Naive thymus-derived CD8-positive, alpha-beta T cell (primary cell): ENCODE data around the gene KIF17. TPM values are rescaled to one million over a fixed set of nuclear protein-coding genes. Genes with fewer than 3 reads are reported as not detected.

Experiments used
- ATAC-seq, 2 donors: fragments of 150-1000 bp; cut with Tn5 transposase in 1 of 2; sonication (Bioruptor Pico), chemical (Tn5 transposase) in 1 of 2; 1 replicate in 1 of 2; 2 replicates in 1 of 2; pipeline ENCODE4 v1.10.0; 2021; ENCODE audit warnings: mild to moderate bottlenecking in 2 of 2, moderate library complexity in 2 of 2
- POLR2A ChIA-PET: fragments of 350-600 bp; sonication (Branson Sonifier 250); formaldehyde crosslinking; loops from one replicate; lab custom pipeline; 2021; ENCODE audit warnings: antibody characterized with exemption; lab: Charles Lee
- DNase-seq, 10 donors: peaks; one replicate each; pipeline versions ENCODE4 v3.0.0 to v3.0.0-alpha.2; 2020 to 2022
- H3K27ac Mint-ChIP-seq, 10 donors: one replicate each; pipeline ENCODE4 v1.8.0; 2020 to 2022; ENCODE audit warnings: mild to moderate bottlenecking in 10 of 10, mixed read lengths in 10 of 10, moderate library complexity in 4 of 10, inconsistent platforms in 1 of 10
- H3K27me3 Mint-ChIP-seq, 5 donors: one replicate each; pipeline ENCODE4 v1.8.0; 2021 to 2022; ENCODE audit warnings: mixed read lengths in 5 of 5
- H3K36me3 Mint-ChIP-seq, 3 donors: one replicate each; pipeline ENCODE4 v1.8.0; 2020 to 2022; ENCODE audit warnings: mixed read lengths in 3 of 3, mild to moderate bottlenecking in 2 of 3, inconsistent platforms in 1 of 3
- H3K4me1 Mint-ChIP-seq, 4 donors: one replicate each; pipeline ENCODE4 v1.8.0; 2021 to 2022; ENCODE audit warnings: mixed read lengths in 4 of 4
- H3K4me3 Mint-ChIP-seq, 10 donors: one replicate each; pipeline ENCODE4 v1.8.0; 2020 to 2022; ENCODE audit warnings: mild to moderate bottlenecking in 10 of 10, mixed read lengths in 10 of 10, moderate library complexity in 6 of 10, inconsistent platforms in 1 of 10
- H3K9me3 Mint-ChIP-seq, 9 donors: one replicate each; pipeline ENCODE4 v1.8.0; 2020 to 2022; ENCODE audit warnings: mixed read lengths in 9 of 9, mild to moderate bottlenecking in 3 of 9, inconsistent platforms in 1 of 9, moderate library complexity in 1 of 9
- polyA plus RNA-seq, 3 donors: library from polyadenylated mRNA; unstranded; fragments of 300-500 nt; fragmentation: Illumina TruSeq; gene quantifications; one replicate each; pipeline ENCODE4 v1.2.3, GENCODE V29; 2021
- total RNA-seq, 8 experiments: library from RNA in 2 of 8; stranded (reverse) in 2 of 8; gene quantifications; one replicate each; pipeline ENCODE4 v1.2.3 and lab custom pipeline; 2021 to 2026

KIF17 gene
- not detected for total RNA-seq
- polyA plus RNA-seq: not detected
- 0 to 0.09 (median 0.03) reads per million in 6 experiments for total RNA-seq (lab: John Stamatoyannopoulos, UW)

- peak; percentile 53 to 75 (median 60) for DNase-seq
- Mint-ChIP-seq H3K27ac (peak within 1 kb of the TSS in 6 of 10 donors; percentile 13 to 75 (median 28)), H3K27me3 (peaks cover 12 to 41% (median 28%) of the 10 kb centered on the region in 5 donors), H3K36me3 (peaks cover 0 to 2% (median 0%) of the 10 kb centered on the region in 3 donors), H3K4me3 (peak within 1 kb of the TSS; percentile 73 to 82 (median 76)), H3K4me1 (peaks cover 4 to 11% (median 10%) of the 10 kb centered on the region in 4 donors), H3K9me3 (peaks cover 0 to 2% (median 0%) of the 10 kb centered on the region in 9 donors)
- POLR2A ChIA-PET: interaction anchor here (0.6 to 1.4 kb wide), 3 partner anchors 56 to 643 kb away, joined by 3 to 4 read pairs (median 3); no protein-coding TSS in a partner anchor
- peak; percentile 80 for ATAC-seq
Observed at GRCh38 chr1:20717452-20718342, at the start of gene KIF17. Gene KIF17 (minus strand): TSS chr1:20718007. CDS start chr1:20717706, 301 bp downstream.

GRCh38 chr1:20767271-20767670 is 49.5 kb upstream of the KIF17 start:
- H3K27ac Mint-ChIP-seq: no peak overlapping the region
- no peaks in the 10 kb centered on the region for H3K27me3 Mint-ChIP-seq
- H3K4me1 Mint-ChIP-seq: peaks cover 0 to 9% (median 4%) of the 10 kb centered on the region in 4 donors
- POLR2A ChIA-PET: no interaction called here
- H3K9me3 Mint-ChIP-seq: no peaks in the 10 kb centered on the region
- H3K36me3 Mint-ChIP-seq: peaks cover 6 to 93% (median 28%) of the 10 kb centered on the region in 3 donors
- ATAC-seq: no peak
- no peak for DNase-seq
- no peak overlapping the region for H3K4me3 Mint-ChIP-seq

GRCh38 chr1:20763417-20763816 is 45.6 kb upstream of the KIF17 start:
- no peak for ATAC-seq
- H3K27ac Mint-ChIP-seq: no peak overlapping the region

GRCh38 chr1:20760322-20760721 is 42.5 kb upstream of the KIF17 start:
- H3K36me3 Mint-ChIP-seq: peaks cover 10 to 94% (median 26%) of the 10 kb centered on the region in 3 donors
- no peak for DNase-seq

More at GRCh38 chr1:20763417-20763816, 45.6 kb upstream of the KIF17 start:
- Mint-ChIP-seq H3K4me3 (no peak overlapping the region), H3K9me3 (no peaks in the 10 kb centered on the region), H3K36me3 (peaks cover 6 to 97% (median 24%) of the 10 kb centered on the region in 3 donors), H3K4me1 (peaks cover 0 to 10% (median under 1%) of the 10 kb centered on the region in 4 donors), H3K27me3 (no peaks in the 10 kb centered on the region)
- POLR2A ChIA-PET: interaction anchor here (2.1 kb wide), 1 partner anchor 23 kb away, joined by 12 read pairs; the partner anchor contains the start of gene HP1BP3
- DNase-seq: no peak

GRCh38 chr1:20753589-20753988 is 35.8 kb upstream of the KIF17 start:
- Mint-ChIP-seq H3K4me3 (no peak overlapping the region), H3K4me1 (peaks cover 0 to 9% (median under 1%) of the 10 kb centered on the region in 4 donors), H3K27ac (peak overlapping the region in 3 of 10 donors; percentile 14 to 84 (median 58)), H3K9me3 (no peaks in the 10 kb centered on the region), H3K27me3 (no peaks in the 10 kb centered on the region), H3K36me3 (peaks cover 4 to 71% (median 11%) of the 10 kb centered on the region in 3 donors)
- POLR2A ChIA-PET: no interaction called here
- ATAC-seq (no peak), DNase-seq (no peak)

More at GRCh38 chr1:20760322-20760721, 42.5 kb upstream of the KIF17 start:
- Mint-ChIP-seq H3K27me3 (no peaks in the 10 kb centered on the region), H3K9me3 (no peaks in the 10 kb centered on the region), H3K4me1 (peaks cover 0 to 12% (median 0%) of the 10 kb centered on the region in 4 donors), H3K27ac (no peak overlapping the region), H3K4me3 (no peak overlapping the region)
- POLR2A ChIA-PET: no interaction called here
- no peak for ATAC-seq

- Mint-ChIP-seq H3K36me3 (peaks cover 4 to 75% (median 17%) of the 10 kb centered on the region in 3 donors), H3K27ac (peak overlapping the region in 4 of 10 donors; percentile 31 to 40 (median 36)), H3K4me1 (peaks cover 0 to 9% (median under 1%) of the 10 kb centered on the region in 4 donors), H3K4me3 (no peak overlapping the region), H3K9me3 (no peaks in the 10 kb centered on the region), H3K27me3 (no peaks in the 10 kb centered on the region)
- POLR2A ChIA-PET: no interaction called here
- DNase-seq: no peak
- no peak for ATAC-seq
Observed at GRCh38 chr1:20751462-20751990, 33.7 kb upstream of the KIF17 start.

- peak overlapping the region in 1 of 10 donors; percentile 49 for H3K27ac Mint-ChIP-seq
- POLR2A ChIA-PET: no interaction called here
- no peaks in the 10 kb centered on the region for H3K27me3 Mint-ChIP-seq
- no peaks in the 10 kb centered on the region for H3K4me1 Mint-ChIP-seq
- no peak overlapping the region for H3K4me3 Mint-ChIP-seq
- ATAC-seq (no peak), DNase-seq (no peak)
- peaks cover 0 to 91% (median 18%) of the 10 kb centered on the region in 3 donors for H3K36me3 Mint-ChIP-seq
- H3K9me3 Mint-ChIP-seq: no peaks in the 10 kb centered on the region
Observed at GRCh38 chr1:20742671-20743070, 24.9 kb upstream of the KIF17 start.

GRCh38 chr1:20740781-20741180 is 23.0 kb upstream of the KIF17 start:
- no peak overlapping the region for H3K4me3 Mint-ChIP-seq
- peaks cover 0 to 77% (median 13%) of the 10 kb centered on the region in 3 donors for H3K36me3 Mint-ChIP-seq
- ATAC-seq: no peak
- no peaks in the 10 kb centered on the region for H3K9me3 Mint-ChIP-seq
- H3K27ac Mint-ChIP-seq: peak overlapping the region in 1 of 10 donors; percentile 4
- DNase-seq: no peak
- no peaks in the 10 kb centered on the region for H3K27me3 Mint-ChIP-seq
- H3K4me1 Mint-ChIP-seq: no peaks in the 10 kb centered on the region
- POLR2A ChIA-PET: no interaction called here

GRCh38 chr1:20739225-20739624 is 21.4 kb upstream of the KIF17 start:
- H3K36me3 Mint-ChIP-seq: peaks cover 0 to 61% (median 2%) of the 10 kb centered on the region in 3 donors
- no peaks in the 10 kb centered on the region for H3K9me3 Mint-ChIP-seq
- ATAC-seq: no peak
- no peak for DNase-seq
- H3K27ac Mint-ChIP-seq: peak overlapping the region in 4 of 10 donors; percentile 13 to 55 (median 20)
- no peak overlapping the region for H3K4me3 Mint-ChIP-seq
- POLR2A ChIA-PET: no interaction called here
- H3K27me3 Mint-ChIP-seq: no peaks in the 10 kb centered on the region
- H3K4me1 Mint-ChIP-seq: no peaks in the 10 kb centered on the region

GRCh38 chr1:20735581-20736111 is 17.8 kb upstream of the KIF17 start:
- ATAC-seq: no peak
- POLR2A ChIA-PET: no interaction called here
- no peaks in the 10 kb centered on the region for H3K9me3 Mint-ChIP-seq
- H3K27me3 Mint-ChIP-seq: peaks cover 0 to 8% (median 3%) of the 10 kb centered on the region in 5 donors
- no peak overlapping the region for H3K4me3 Mint-ChIP-seq
- H3K27ac Mint-ChIP-seq: no peak overlapping the region
- H3K36me3 Mint-ChIP-seq: peaks cover 0 to 29% (median 0%) of the 10 kb centered on the region in 3 donors
- no peak for DNase-seq
- H3K4me1 Mint-ChIP-seq: peaks cover 4 to 18% (median 15%) of the 10 kb centered on the region in 4 donors

GRCh38 chr1:20733360-20733975 is 15.7 kb upstream of the KIF17 start:
- DNase-seq (no peak), ATAC-seq (peak; percentile 5 to 12)
- H3K9me3 Mint-ChIP-seq: no peaks in the 10 kb centered on the region
- POLR2A ChIA-PET: no interaction called here
- peaks cover 2 to 22% (median 7%) of the 10 kb centered on the region in 5 donors for H3K27me3 Mint-ChIP-seq
- peak overlapping the region; percentile 80 to 92 (median 87) for H3K4me3 Mint-ChIP-seq
- peak overlapping the region in 4 of 10 donors; percentile 74 to 89 (median 80) for H3K27ac Mint-ChIP-seq
- H3K4me1 Mint-ChIP-seq: peaks cover 8 to 28% (median 20%) of the 10 kb centered on the region in 4 donors
- H3K36me3 Mint-ChIP-seq: peaks cover 0 to 12% (median 0%) of the 10 kb centered on the region in 3 donors
